Activated T-helper 1 cell treated with Interleukin-2 at 50 U/mL for 16 hours (primary cell): Measurements from ENCODE around the gene GFOD1.

Experiments used
- DNase-seq: peaks from one replicate; pipeline ENCODE4 v3.0.0-alpha.2; 2020; ENCODE audit warnings: low read depth

Gene GFOD1

DNA sequence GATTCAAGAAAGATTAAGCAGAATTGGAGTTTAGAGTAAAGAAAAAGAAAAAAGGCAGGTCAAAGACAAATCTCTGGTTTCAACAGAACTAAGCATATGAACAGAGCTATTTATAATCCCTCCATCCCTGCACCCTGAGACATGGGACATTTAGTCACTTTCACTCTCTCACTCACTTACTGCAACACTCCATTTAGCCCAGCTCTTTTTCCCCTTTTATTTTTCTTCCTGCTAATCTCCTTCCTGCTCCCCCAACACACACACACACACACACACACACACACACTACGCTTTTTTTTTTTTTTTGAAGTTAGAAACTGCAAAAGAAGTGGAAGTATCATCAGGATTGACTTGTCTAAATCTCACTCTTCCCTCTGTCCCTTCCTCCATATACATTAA lies 113.9 kb downstream of the GFOD1 start:
- DNase-seq, result no peak

- no peak for DNase-seq
These were observed 114.5 kb downstream of the GFOD1 start for GRCh38 chr6:13372688-13373487.

GRCh38 chr6:13372076-13372475 lies 115.3 kb downstream of the GFOD1 start:
- DNase-seq, result no peak

GRCh38 chr6:13371421-13372072 lies 115.9 kb downstream of the GFOD1 start:
- DNase-seq, result no peak

- no peak for DNase-seq
These were observed 116.8 kb downstream of the GFOD1 start for GRCh38 chr6:13370623-13371022.

DNA sequence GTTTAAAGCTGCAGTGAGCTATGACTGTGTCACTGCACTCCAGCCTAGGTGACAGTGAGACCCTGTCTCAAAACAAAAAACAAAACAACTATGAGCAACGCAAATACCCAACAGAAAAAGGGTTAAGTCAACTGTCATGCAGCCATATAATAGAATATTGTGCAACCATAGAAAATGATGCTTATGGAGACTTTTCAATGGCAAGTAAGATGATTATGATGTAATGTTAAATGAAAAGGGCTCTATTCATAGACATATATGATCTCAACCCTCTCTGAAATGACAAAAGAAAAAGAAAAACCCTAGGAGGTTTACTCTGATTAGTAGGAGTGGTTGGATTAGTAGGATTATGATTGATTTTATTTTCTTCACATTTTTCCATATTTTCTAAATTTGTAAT lies 117.8 kb downstream of the GFOD1 start:
- DNase-seq, result no peak

- no peak for DNase-seq
These were observed 118.7 kb downstream of the GFOD1 start for GRCh38 chr6:13368731-13369115.

DNA sequence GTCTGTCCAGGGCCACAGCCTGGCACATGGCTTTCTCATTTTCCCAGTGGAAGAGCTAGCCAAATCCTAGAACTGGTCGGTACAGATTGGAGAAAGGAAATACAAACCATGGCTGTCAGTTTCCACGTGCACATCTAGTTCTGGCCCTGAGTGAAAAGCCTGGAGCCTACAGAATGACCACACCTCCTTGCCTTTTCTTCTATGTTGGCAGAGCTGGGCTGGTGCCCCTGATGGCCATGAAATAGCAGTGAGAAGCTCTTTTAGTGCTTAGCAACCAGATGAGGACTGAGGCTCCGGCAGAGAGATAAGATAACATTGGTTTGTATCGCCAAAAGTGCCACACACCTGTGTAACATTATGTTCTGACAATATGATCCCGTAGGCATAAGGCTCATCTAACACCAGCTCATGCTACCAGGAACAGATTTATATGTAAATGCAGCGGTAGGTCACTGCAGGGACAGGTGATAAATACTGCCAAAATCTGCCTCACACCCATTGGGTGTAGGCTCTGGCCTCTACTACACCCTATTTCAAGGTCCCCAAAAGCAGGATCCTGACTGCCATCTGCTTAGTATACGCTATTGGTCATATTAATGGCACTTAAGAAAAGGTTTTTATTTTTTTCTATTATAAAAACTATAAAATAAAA lies 119.2 kb downstream of the GFOD1 start:
- DNase-seq, result no peak

GRCh38 chr6:13367396-13367795 lies 120.0 kb downstream of the GFOD1 start:
- DNase-seq, result no peak

DNA sequence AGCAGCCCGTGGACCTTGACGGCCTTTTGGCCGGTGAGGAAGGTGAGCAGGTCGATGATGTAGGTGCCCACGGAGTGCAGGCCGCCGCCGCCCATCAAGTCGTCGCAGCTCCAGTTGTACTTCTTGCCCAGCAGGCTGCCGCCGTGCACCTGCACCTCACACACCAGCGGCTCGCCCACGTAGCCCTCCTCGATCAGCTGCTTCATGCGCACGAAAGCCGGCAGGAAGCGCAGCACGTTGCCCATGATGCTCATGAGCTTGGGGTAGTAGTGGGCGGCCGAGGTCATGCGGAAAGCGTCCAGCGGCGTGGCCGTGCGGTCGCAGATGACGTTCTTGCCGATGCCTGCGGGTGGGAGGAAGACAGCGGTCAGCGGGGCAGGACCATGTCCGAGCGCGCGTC lies 122.1 kb downstream of the GFOD1 start:
- DNase-seq, result no peak

GRCh38 chr6:13364842-13365241 lies 122.6 kb downstream of the GFOD1 start:
- no peak for DNase-seq

- no peak for DNase-seq
These were observed 125.0 kb downstream of the GFOD1 start for GRCh38 chr6:13362412-13362811.

GRCh38 chr6:13360671-13361540 lies 126.5 kb downstream of the GFOD1 start:
- no peak for DNase-seq

DNA sequence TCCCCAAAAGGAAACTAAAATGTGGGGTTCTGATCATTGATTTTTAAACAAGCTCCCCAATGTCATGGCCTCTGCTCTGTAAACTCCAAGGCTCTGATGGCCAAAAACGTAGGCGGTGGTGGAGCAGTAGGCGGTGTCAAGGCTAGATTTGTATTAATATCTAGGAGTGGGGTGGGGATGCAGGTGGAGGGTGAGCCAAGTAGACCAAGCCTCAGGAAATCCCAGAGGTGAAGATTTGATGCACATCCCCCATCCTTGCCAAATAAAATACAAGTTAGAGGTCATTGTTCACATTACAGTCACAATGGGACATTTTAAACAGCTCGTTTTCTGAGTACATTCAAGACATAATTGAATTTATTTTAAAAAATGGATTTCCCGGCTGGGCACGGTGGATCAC lies 128.1 kb downstream of the GFOD1 start:
- no peak for DNase-seq

GRCh38 chr6:13358511-13358910 lies 128.9 kb downstream of the GFOD1 start:
- no peak for DNase-seq

DNA sequence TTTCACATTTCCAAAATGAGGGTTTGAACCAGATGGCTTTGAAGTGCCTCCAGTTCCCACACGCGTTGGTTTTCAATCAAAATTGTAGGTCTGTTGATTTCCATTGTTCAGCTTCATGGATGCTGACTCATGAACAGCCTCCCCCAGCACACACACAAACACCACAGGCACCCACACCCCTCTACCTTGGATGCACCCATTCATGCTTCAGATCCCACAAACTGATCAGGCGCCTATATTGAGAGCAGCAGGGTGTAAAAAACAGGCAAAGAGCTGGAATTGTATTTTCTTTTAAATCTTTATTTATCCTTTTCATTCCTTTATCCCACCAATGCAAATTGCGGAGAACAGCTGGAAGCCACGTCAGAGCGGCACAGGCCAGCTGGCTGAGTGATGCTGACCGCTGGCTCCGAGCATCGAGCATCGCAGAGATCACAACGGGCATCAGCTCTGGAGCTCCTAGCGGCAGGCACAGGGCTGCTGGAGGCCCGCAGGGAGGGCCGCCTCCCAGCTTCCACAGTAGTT lies 129.8 kb downstream of the GFOD1 start:
- no peak for DNase-seq

DNA sequence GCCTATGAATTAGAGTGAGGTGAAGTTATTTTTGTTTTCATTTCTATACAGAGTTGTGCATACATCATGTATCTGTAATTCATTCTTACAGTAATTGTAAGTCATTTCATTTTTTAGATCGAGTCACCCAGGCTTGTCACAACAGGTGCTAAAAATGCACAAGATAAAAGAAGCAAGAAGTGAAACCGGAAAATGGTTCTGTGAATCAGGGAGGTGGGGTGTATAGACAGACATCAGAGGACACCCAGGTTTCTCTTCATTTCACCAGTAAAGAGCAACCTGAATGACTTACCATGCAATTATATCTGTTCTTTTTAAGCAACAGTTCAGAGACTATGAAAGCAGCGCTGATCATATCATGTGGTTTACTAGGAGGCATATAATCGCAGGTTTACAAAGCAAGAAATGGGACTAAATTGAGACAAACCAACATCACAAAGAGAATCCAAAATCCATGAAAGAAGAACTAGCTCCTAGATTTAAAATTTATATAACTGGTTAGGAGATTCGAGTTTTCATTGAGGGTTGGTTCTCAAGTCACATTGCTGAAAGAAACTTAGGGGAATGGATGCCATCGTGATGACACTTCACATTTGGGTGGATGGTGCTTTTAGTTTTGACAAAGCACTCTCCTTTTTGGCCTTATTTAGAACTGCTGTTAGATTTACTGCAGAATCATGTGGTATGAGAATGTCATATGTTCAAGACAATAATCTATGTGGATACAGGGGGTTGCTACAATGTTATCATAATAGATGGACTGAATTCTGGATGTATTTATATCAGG lies 131.2 kb downstream of the GFOD1 start:
- DNase-seq, result no peak

- DNase-seq, result no peak
These were observed 132.1 kb downstream of the GFOD1 start for GRCh38 chr6:13355043-13355945.

DNA sequence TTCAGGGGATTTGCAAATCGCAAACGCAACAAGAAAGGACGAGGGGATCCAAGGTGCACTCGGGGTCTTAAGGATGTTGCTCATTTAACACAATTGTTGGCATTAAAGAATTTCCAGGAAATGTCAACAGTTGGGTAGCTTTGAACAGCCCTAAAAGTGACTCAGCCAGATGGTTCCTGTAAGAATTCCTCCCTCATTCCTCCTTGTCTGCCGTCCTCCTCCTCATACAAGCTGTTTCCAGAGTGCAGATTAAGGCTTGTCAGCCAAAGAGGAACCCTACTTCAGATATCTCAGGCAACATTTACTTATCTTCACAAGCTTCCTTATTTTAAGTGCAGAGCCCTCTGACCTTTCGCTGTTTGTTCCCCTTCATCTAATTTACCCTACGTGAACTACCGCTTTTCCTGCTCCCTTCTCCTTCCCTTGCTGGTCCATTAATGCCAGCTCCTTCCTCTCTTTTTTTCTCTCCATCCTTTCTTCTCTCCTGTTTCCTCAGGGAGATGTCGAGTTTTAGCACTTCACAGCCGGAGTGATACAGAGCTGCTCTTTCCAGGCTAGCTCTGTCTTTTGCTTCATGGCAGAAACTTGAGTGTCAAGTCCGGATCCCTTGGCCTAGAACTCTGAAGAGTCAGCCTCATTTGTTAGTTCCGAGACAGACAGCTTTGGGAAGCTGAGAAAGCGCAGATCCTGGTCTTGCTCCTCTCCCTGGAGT lies 132.9 kb downstream of the GFOD1 start:
- no peak for DNase-seq

DNA sequence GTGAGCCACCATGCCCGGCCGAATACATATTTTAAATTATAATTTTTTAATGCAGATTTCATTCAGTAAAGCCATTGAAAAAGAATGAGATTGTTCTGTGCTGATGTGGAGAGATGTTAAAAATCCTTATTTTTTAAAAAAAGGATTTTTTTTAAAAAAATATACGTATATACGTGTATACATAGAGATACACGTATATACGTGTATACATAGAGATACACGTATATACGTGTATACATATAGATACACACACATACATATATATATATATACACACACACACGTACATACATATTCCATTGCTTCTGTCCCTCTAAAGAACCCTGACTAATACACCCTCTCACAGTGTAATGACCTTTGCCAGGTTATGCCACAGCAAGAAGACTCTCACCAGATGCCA lies 135.2 kb downstream of the GFOD1 start:
- no peak for DNase-seq
